H1 (cell line): ENCODE data around the gene FAM227B. TPM values are rescaled to one million over a fixed set of nuclear protein-coding genes. Genes with fewer than 3 reads are reported as not detected.
A peak's percentile ranks its signal among the peaks of the same experiment; 100 is the strongest.

Source experiments
- CTCF ChIA-PET: fragments of 300-600 bp; sonication (Branson Sonifier 250); formaldehyde crosslinking; loops from one replicate; lab custom pipeline; 2021; ENCODE audit not compliant: partially characterized antibody; lab: Charles Lee
- POLR2A ChIA-PET: fragments of 300-600 bp; sonication (Branson Sonifier 250); formaldehyde crosslinking; loops from one replicate; lab custom pipeline; 2021; ENCODE audit warnings: inconsistent platforms; ENCODE audit not compliant: partially characterized antibody; lab: Charles Lee
- DNase-seq, 2 experiments: peaks; one replicate each; pipeline versions ENCODE4 v3.0.0 to v3.0.0-alpha.2; 2010 to 2022; ENCODE audit warnings: low spot score in 2 of 2, low read depth in 1 of 2, mixed read lengths in 1 of 2
- FAIRE-seq: peaks from 2 replicates; lab custom pipeline; 2011; peaks lifted over from hg19 to GRCh38; lab: Jason Lieb, UNC
- H2AFZ ChIP-seq: 2 replicates; pipeline ENCODE4 v1.8.1; 2012; ENCODE audit warnings: low read length, inconsistent platforms
- H2AK5ac ChIP-seq: 2 replicates; pipeline ENCODE4 v1.6.1; 2013; ENCODE audit warnings: low read depth, low read length
- H2BK120ac ChIP-seq: replicated peaks from 2 replicates; pipeline ENCODE3; 2013; ENCODE audit warnings: low read depth, low read length, inconsistent platforms
- H2BK12ac ChIP-seq: 2 replicates; pipeline ENCODE4 v1.6.1; 2013; ENCODE audit warnings: low read depth, low read length
- H2BK15ac ChIP-seq: 2 replicates; pipeline ENCODE4 v1.6.1; 2013; ENCODE audit warnings: low read length
- H2BK20ac ChIP-seq: 2 replicates; pipeline ENCODE4 v1.6.1; 2013; ENCODE audit warnings: low read length
- H2BK5ac ChIP-seq: 2 replicates; pipeline ENCODE4 v1.6.1; 2013; ENCODE audit warnings: low read depth, low read length
- H3K14ac ChIP-seq: 2 replicates; pipeline ENCODE4 v1.6.1; 2013; ENCODE audit warnings: inconsistent platforms; ENCODE audit not compliant: insufficient read length
- H3K18ac ChIP-seq: 2 replicates; pipeline ENCODE4 v1.6.1; 2013; ENCODE audit warnings: low read length; ENCODE audit errors: extremely low read depth
- H3K23ac ChIP-seq: 2 replicates; pipeline ENCODE4 v1.6.1; 2013; ENCODE audit warnings: inconsistent platforms; ENCODE audit not compliant: insufficient read length
- H3K23me2 ChIP-seq: 2 replicates; pipeline ENCODE4 v1.6.1; 2013; ENCODE audit warnings: low read depth, low read length
- H3K27ac ChIP-seq: 2 replicates; pipeline ENCODE4 v1.6.1; 2011; ENCODE audit warnings: low read depth, low read length, inconsistent platforms
- H3K27me3 ChIP-seq, 4 experiments: replicated peaks in 1 of 4; 1 replicate in 1 of 4; 2 replicates in 3 of 4; pipeline versions ENCODE4 v1.6.1 to v1.8.1; 2011 to 2013; ENCODE audit warnings: low read length in 3 of 4, mild to moderate bottlenecking in 3 of 4, inconsistent platforms in 2 of 4, mixed read lengths in 2 of 4, moderate library complexity in 1 of 4; ENCODE audit not compliant: control insufficient read depth in 3 of 4, insufficient read depth in 3 of 4; ENCODE audit errors: extremely low read depth in 1 of 4
- H3K36me3 ChIP-seq, 4 experiments: 2 replicates each; pipeline versions ENCODE4 v1.6.1 to v1.8.1; 2011 to 2013; ENCODE audit warnings: mild to moderate bottlenecking in 4 of 4, low read length in 3 of 4, moderate library complexity in 2 of 4, control low read depth in 1 of 4, inconsistent platforms in 1 of 4; ENCODE audit not compliant: insufficient read depth in 4 of 4, control insufficient read depth in 2 of 4
- H3K4ac ChIP-seq: replicated peaks from 2 replicates; pipeline ENCODE3; 2013; ENCODE audit warnings: low read length, low read depth, mixed read lengths, inconsistent platforms; ENCODE audit not compliant: insufficient read length
- H3K4me1 ChIP-seq, 4 experiments: replicated peaks in 1 of 4; 1 replicate in 1 of 4; 2 replicates in 3 of 4; pipeline versions ENCODE4 v1.6.1 to v1.8.1; 2011 to 2013; ENCODE audit warnings: low read length in 3 of 4, inconsistent platforms in 2 of 4, mixed read lengths in 1 of 4; ENCODE audit not compliant: insufficient read depth in 4 of 4, control insufficient read depth in 3 of 4
- H3K4me2 ChIP-seq, 2 experiments: 2 replicates each; pipeline versions ENCODE4 v1.6.1 to v1.8.1; 2011 to 2013; ENCODE audit warnings: low read depth in 2 of 2, low read length in 2 of 2, control low read depth in 1 of 2, inconsistent platforms in 1 of 2, mild to moderate bottlenecking in 1 of 2; ENCODE audit not compliant: insufficient read depth in 1 of 2
- H3K4me3 ChIP-seq, 4 experiments: fragments of 200-600, 300-600 bp in 1 of 4; sonication (generic), shearing (Covaris generic), sonication (Bioruptor Twin) in 1 of 4; 2 replicates each; pipeline versions ENCODE4 v1.5.1 to v1.8.1; 2011 to 2016; ENCODE audit warnings: low read length in 4 of 4, low read depth in 3 of 4, control low read depth in 2 of 4, inconsistent platforms in 2 of 4, mild to moderate bottlenecking in 2 of 4, mixed read lengths in 1 of 4, moderate library complexity in 1 of 4; ENCODE audit not compliant: insufficient read depth in 2 of 4; ENCODE audit errors: extremely low read depth in 1 of 4
- H3K56ac ChIP-seq: replicated peaks from 2 replicates; pipeline ENCODE3; 2013; ENCODE audit warnings: low read depth, mild to moderate bottlenecking, mixed read lengths, low read length, inconsistent platforms; ENCODE audit not compliant: insufficient read length
- H3K79me1 ChIP-seq: 2 replicates; pipeline ENCODE4 v1.6.1; 2013; ENCODE audit warnings: low read depth, low read length, control low read depth
- H3K79me2 ChIP-seq, 2 experiments: 2 replicates each; pipeline versions ENCODE4 v1.6.1 to v1.8.1; 2012 to 2013; ENCODE audit warnings: low read length in 2 of 2, mild to moderate bottlenecking in 2 of 2, inconsistent platforms in 1 of 2; ENCODE audit not compliant: insufficient read depth in 2 of 2, control insufficient read depth in 1 of 2
- H3K9ac ChIP-seq, 4 experiments: replicated peaks in 1 of 4; 1 replicate in 1 of 4; 2 replicates in 3 of 4; pipeline versions ENCODE4 v1.6.1 to v1.8.1; 2011 to 2013; ENCODE audit warnings: low read depth in 3 of 4, low read length in 3 of 4, control low read depth in 2 of 4, mild to moderate bottlenecking in 2 of 4, moderate library complexity in 2 of 4, inconsistent platforms in 1 of 4; ENCODE audit errors: extremely low read depth in 1 of 4
- H3K9me3 ChIP-seq, 2 experiments: 2 replicates each; pipeline versions ENCODE4 v1.6.1 to v1.8.1; 2012 to 2013; ENCODE audit warnings: mild to moderate bottlenecking in 2 of 2, moderate library complexity in 2 of 2, control low read depth in 1 of 2, inconsistent platforms in 1 of 2, low read depth in 1 of 2, low read length in 1 of 2, mixed read lengths in 1 of 2; ENCODE audit not compliant: insufficient read depth in 2 of 2
- H4K20me1 ChIP-seq, 2 experiments: replicated peaks in 1 of 2; 2 replicates each; pipeline versions ENCODE3 to v1.8.1; 2011 to 2013; ENCODE audit warnings: inconsistent platforms in 2 of 2, low read length in 2 of 2, mild to moderate bottlenecking in 1 of 2; ENCODE audit not compliant: insufficient read depth in 2 of 2, control insufficient read depth in 1 of 2
- H4K5ac ChIP-seq: 2 replicates; pipeline ENCODE4 v1.6.1; 2013; ENCODE audit warnings: low read length, low read depth, mixed read lengths, inconsistent platforms; ENCODE audit not compliant: insufficient read length
- H4K8ac ChIP-seq: 2 replicates; pipeline ENCODE4 v1.8.0; 2013; ENCODE audit warnings: mild to moderate bottlenecking, moderate library complexity, low read length, inconsistent platforms; ENCODE audit not compliant: insufficient read depth; ENCODE audit errors: extremely low read depth
- H4K91ac ChIP-seq: replicated peaks from 2 replicates; pipeline ENCODE3; 2013; ENCODE audit warnings: low read length, mixed read lengths, inconsistent platforms; ENCODE audit not compliant: insufficient read length
- ATF2 ChIP-seq: IDR thresholded peaks from 2 replicates; pipeline ENCODE4 v1.6.1; 2012; ENCODE audit warnings: low read length, inconsistent platforms
- CHD2 ChIP-seq: IDR thresholded peaks from 2 replicates; pipeline ENCODE4 v1.6.1; 2012; ENCODE audit warnings: low read length, improper control_type of control experiment
- EP300 ChIP-seq, 2 experiments: IDR thresholded peaks; 1 replicate in 1 of 2; 2 replicates in 1 of 2; pipeline ENCODE4 v1.6.1; 2011 to 2012; ENCODE audit warnings: low read depth in 2 of 2, low read length in 2 of 2, mild to moderate bottlenecking in 2 of 2, borderline replicate concordance in 1 of 2, inconsistent platforms in 1 of 2, moderate library complexity in 1 of 2
- WGBS, 2 experiments: shearing (Covaris generic) in 1 of 2; methylation state at CpG; one replicate each; pipeline versions ENCODE4 v1.1.6 to v1.1.7; 2013 to 2015; ENCODE audit warnings: low lambda C conversion rate in 2 of 2, mixed read lengths in 2 of 2, inconsistent platforms in 1 of 2, low coverage in 1 of 2, missing lambda C conversion rate in 1 of 2; ENCODE audit not compliant: insufficient replicate concordance in 2 of 2, insufficient coverage in 1 of 2, insufficient read length in 1 of 2; ENCODE audit errors: extremely low coverage in 1 of 2, missing lambda C conversion rate in 1 of 2; 5-methylcytosine and 5-hydroxymethylcytosine counted together
- polyA plus RNA-seq, 7 experiments: library from polyadenylated mRNA; depleted of rRNA in 3 of 7; stranded (reverse) in 5 of 7; unstranded in 2 of 7; fragments of >200 nt in 5 of 7; fragments of 200-250 nt in 2 of 7; gene quantifications; 1 replicate in 5 of 7; 2 replicates in 1 of 7; 4 replicates in 1 of 7; pipeline versions ENCODE4 v1.2.1 to v1.2.3, GENCODE V29; 2011 to 2013; ENCODE audit warnings: missing spikeins in 2 of 7, mixed read lengths in 2 of 7
- total RNA-seq: library from RNA; stranded (reverse); fragmentation: NEBNext Ultra II Directional; extraction: Animal tissue kit (Norgen Biotek cat#: 25700); gene quantifications from 2 replicates; pipeline ENCODE4 v1.2.1, GENCODE V29; 2021

The FAM227B gene
- total and polyA plus RNA-seq, 2 of the 8 experiments (the other 6 are each of a cell fraction or from before 2014, with no cell fraction given) = 4.0 to 6.5 TPM

DNA sequence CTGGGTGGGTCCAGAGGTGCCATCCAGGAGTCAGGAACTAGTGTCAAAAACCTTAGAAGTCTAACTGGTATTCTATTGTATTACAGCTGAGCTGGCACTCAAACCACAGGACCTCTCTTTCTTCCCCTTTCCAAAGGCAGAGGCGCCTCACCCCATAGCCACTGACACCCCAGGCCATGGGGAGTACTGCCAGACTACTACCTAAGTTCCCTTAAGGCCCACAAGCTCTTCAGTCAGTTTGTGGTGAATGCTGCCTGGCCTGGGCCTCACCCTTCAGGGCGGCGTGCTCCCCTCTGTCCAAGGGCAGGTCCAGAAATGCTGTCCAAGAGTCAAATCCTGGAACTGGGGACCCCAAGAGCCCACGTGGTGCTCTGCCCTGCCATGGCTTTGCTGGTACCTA lies 240.6 kb downstream of the FAM227B start:
- no peaks in the 10 kb centered on the region for H3K79me2 ChIP-seq
- H4K91ac ChIP-seq = no peak overlapping the region
- peaks cover 0 to 8% (median 4%) of the 10 kb centered on the region in 4 experiments; a peak in 4 of 7 replicates for H3K4me1 ChIP-seq
- FAIRE-seq (no peak), DNase-seq (no peak)
- H3K9ac ChIP-seq = no peak overlapping the region
- no peak overlapping the region for H4K8ac ChIP-seq
- no peak overlapping the region for H3K4me2 ChIP-seq
- H2AFZ ChIP-seq = no peak overlapping the region
- TF ChIP-seq ATF2 (no peak), CHD2 (no peak), EP300 (IDR thresholded peaks at IDR 0.05; ENCODE audit: borderline replicate concordance in 1 of 2, low read depth in 2 of 2, low read length in 2 of 2) (no peak)
- no peaks in the 10 kb centered on the region for H3K23me2 ChIP-seq
- no peaks in the 10 kb centered on the region for H3K36me3 ChIP-seq
- H2AK5ac ChIP-seq = peak overlapping the region; percentile 96; the same call in 1 of the 2 replicates
- H3K9me3 ChIP-seq = no peaks in the 10 kb centered on the region
- H3K4me3 ChIP-seq = no peak overlapping the region
- H3K23ac ChIP-seq = no peak overlapping the region
- 81% methylated on average over 4 of the region's 4 CpGs; no CpG with 5 or more reads in 1 of the 2 experiments for WGBS, 2 experiments
- H2BK120ac ChIP-seq = no peak overlapping the region
- H3K18ac ChIP-seq = no peak overlapping the region
- H2BK5ac ChIP-seq = no peak overlapping the region; the same call in 1 of the 2 replicates
- POLR2A ChIA-PET = no interaction called here
- no peak overlapping the region for H3K4ac ChIP-seq
- H2BK12ac ChIP-seq = no peak overlapping the region
- no peak overlapping the region for H3K14ac ChIP-seq
- no peaks in the 10 kb centered on the region for H4K20me1 ChIP-seq
- H3K27ac ChIP-seq = no peak overlapping the region
- H3K79me1 ChIP-seq = no peaks in the 10 kb centered on the region
- CTCF ChIA-PET = interaction anchor here (0.8 kb wide), 1 partner anchor 143 kb away, joined by 3 read pairs; no protein-coding TSS in a partner anchor
- no peak overlapping the region for H2BK20ac ChIP-seq
- no peak overlapping the region for H4K5ac ChIP-seq
- H3K27me3 ChIP-seq = no peaks in the 10 kb centered on the region
- H3K56ac ChIP-seq = no peak overlapping the region
- no peak overlapping the region for H2BK15ac ChIP-seq
